GM12892 (cell line): ENCODE results near the gene C17orf58.
"Not testable (repeated sequence)": the region's sequence is repeated elsewhere in the genome, so short reads cannot be mapped to it uniquely, and the experiment has no call there.

Source experiments
- DNase-seq: peaks from one replicate; pipeline ENCODE4 v3.0.0; 2011; ENCODE audit not compliant: insufficient read length
- FAIRE-seq: peaks from 2 replicates; lab custom pipeline; 2011; peaks lifted over from hg19 to GRCh38; lab: Jason Lieb, UNC
- POLR2A ChIP-seq: IDR thresholded peaks from 2 replicates; pipeline ENCODE4 v1.6.1; 2011; ENCODE audit warnings: low read depth, low read length, control low read depth
- POLR2AphosphoS5 ChIP-seq: IDR thresholded peaks from 2 replicates; pipeline ENCODE4 v1.6.1; 2011; ENCODE audit warnings: low read depth, low read length, control low read depth
- TAF1 ChIP-seq: IDR thresholded peaks from 2 replicates; pipeline ENCODE4 v1.6.1; 2011; ENCODE audit warnings: low read depth, mild to moderate bottlenecking, control low read depth, low read length, borderline replicate concordance

Gene C17orf58

DNA sequence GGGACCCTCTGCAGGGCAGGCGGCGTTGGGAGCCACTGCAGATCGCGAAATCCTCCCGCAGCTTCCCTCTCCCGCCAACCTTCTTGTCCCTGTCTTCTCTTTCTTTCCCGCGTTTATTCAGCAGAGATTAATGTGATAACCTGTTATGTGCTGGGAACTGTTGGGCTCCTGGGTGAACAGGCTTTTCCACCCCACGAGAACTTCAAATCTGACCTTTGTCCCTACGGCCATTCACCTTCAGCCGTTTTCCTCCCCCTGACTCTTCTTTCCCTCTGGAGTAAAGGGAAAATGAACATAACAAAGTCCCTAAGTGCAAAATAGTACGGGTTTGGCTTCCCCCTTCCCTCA lies 24.1 kb upstream of the C17orf58 start:
- TF ChIP-seq POLR2A = no peak
- TF ChIP-seq TAF1 = no peak
- TF ChIP-seq POLR2AphosphoS5 = no peak
- FAIRE-seq (peak; percentile 9), DNase-seq (no peak)

- DNase-seq = peak; percentile 95
- peak; percentile 94 for FAIRE-seq
- TF ChIP-seq POLR2A = peak; percentile 78
- 0 out of 2 replicates have a peak, but pooled peaks have one; percentile 24 for TF ChIP-seq TAF1
- 0 out of 2 replicates have a peak, but pooled peaks have one; percentile 46 for TF ChIP-seq POLR2AphosphoS5
These were observed 23.6 kb upstream of the C17orf58 start for GRCh38 chr17:68019675-68020408.

DNA sequence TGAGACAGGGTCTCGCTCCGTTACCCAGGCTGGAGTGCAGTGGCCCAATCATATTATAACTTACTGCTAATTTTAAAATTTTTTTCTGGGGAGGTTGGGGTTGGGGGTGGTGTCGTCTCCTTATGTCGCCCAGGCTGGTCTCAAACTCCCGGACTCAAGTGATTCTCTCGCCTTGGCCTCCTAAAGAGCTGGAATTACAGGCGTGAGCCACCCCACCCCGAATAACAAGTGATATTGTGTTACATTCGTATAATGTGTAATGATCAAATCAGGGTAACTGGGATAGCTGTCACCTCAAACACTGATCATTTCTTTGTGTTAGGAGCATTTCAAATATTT lies 23.0 kb upstream of the C17orf58 start:
- FAIRE-seq (no peak), DNase-seq (no peak)
- TF ChIP-seq POLR2AphosphoS5 (no peak), TAF1 (no peak), POLR2A (no peak)

GRCh38 chr17:68018493-68018892 lies 22.2 kb upstream of the C17orf58 start:
- not testable (repeated sequence) for FAIRE-seq

DNA sequence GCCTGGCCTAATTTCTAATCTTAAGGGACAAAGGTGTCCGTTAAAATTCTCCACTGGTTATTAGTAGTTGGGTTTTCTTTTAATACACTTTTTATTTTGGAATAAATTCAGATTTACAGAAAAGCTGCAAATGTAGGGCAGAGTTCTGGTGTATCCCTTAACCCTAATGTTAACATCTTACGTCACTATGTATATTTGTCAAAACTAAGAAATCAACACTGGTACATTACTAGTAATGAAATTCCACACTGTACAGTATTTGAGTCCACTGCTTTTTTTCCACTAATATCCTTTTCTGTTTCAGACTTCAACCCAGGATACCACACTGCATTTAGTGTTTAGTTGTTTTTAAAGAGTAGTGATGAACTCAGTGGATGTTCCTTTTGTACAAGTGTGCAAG lies 20.6 kb upstream of the C17orf58 start:
- no peak for DNase-seq
- FAIRE-seq = no peak
- TF ChIP-seq POLR2A = no peak
- TF ChIP-seq TAF1 = no peak
- no peak for TF ChIP-seq POLR2AphosphoS5

More at GRCh38 chr17:68018493-68018892, 22.2 kb upstream of the C17orf58 start:
- not testable (repeated sequence) for DNase-seq

DNA sequence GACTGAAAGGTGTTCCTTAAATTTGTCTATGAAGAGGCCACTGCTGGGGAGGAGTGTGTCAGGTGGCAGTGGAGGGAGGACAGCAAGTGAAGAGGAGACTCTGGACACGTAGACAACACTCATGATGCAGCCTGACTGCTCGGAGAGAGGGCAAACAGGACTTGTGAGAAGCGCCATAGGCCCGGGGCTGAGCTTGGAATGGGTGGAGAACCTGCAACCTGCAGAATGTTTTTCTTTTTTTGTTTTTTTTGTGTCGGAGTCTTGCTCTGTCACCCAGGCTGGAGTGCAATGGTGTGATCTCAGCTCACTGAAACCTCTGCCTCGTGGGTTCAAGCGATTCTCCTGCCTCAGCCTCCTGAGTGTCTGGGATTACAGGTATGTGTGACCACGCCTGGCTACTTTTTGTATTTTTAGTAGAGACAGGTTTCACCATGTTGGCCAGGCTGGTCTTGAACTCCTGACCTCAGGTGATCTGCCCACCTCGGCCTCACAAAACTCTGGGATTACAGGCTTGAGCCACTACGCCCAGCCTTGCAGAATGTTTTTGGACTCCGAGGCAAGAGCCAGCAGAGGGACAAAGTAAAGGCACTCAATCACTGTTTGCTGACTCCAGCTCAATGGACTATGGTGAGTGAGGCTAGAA lies 18.9 kb upstream of the C17orf58 start:
- DNase-seq (no peak), FAIRE-seq (no peak)
- TF ChIP-seq TAF1 (no peak), POLR2A (no peak), POLR2AphosphoS5 (no peak)

DNA sequence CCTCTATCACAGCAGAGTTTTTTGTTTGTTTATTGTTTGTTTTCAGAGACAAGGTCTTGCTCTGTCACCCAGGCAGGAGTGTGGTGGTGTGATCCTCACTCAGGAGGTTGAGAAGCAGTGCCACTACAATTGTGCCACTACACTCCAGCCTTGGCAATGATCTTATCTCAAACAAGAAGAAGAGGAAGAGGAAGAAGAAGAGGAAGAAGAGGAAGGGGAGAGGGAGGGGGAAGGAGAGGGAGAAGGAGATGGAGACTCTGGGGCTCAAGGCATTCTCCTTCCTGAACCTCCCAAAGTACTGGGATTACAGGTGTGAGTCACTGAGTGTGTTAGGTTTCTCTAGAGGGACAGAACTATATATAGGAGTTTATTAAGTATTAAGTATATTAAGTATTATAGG lies 17.1 kb upstream of the C17orf58 start:
- no peak for TF ChIP-seq POLR2A
- DNase-seq (no peak), FAIRE-seq (no peak)

DNA sequence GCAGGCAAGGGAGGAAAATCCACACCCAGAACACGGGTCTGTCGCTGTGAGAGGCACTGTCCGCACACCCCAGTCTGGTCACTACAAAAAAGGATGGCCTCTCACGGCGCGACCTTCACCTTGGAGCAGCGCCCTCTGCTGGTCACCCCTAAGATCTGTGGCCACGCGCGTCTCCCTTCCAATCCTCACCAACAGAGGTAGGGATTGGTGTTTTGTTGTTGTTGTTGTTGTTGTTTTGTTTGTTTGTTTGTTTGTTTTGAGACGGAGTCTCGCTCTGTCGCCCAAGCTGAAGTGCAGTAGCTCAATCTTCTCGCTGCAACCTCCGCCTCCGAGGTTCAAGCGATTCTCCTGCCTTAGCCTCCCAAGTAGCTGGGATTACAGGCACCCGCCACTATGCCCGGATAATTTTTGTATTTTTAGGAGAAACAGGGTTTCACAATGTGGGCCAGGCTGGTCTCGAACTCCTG lies 15.0 kb upstream of the C17orf58 start:
- DNase-seq = peak; percentile 40
- FAIRE-seq = peak; percentile 71
- no peak for TF ChIP-seq POLR2AphosphoS5
- no peak for TF ChIP-seq POLR2A
- no peak for TF ChIP-seq TAF1

GRCh38 chr17:68006797-68007196 lies 10.5 kb upstream of the C17orf58 start:
- DNase-seq (no peak), FAIRE-seq (no peak)
- TF ChIP-seq POLR2AphosphoS5 (no peak), TAF1 (no peak), POLR2A (no peak)

GRCh38 chr17:68004201-68004600 lies 7.9 kb upstream of the C17orf58 start:
- FAIRE-seq (no peak), DNase-seq (no peak)
- TF ChIP-seq POLR2A (no peak), TAF1 (no peak), POLR2AphosphoS5 (no peak)

- DNase-seq (no peak), FAIRE-seq (no peak)
These were observed 3.1 kb upstream of the C17orf58 start for GRCh38 chr17:67999291-67999911.

GRCh38 chr17:67998466-67998865 lies 2.2 kb upstream of the C17orf58 start:
- TF ChIP-seq TAF1 = no peak
- no peak for TF ChIP-seq POLR2AphosphoS5
- TF ChIP-seq POLR2A = no peak
- FAIRE-seq (no peak), DNase-seq (no peak)

More at GRCh38 chr17:67999291-67999911, 3.1 kb upstream of the C17orf58 start:
- TF ChIP-seq TAF1 (no peak), POLR2AphosphoS5 (no peak)
